ENCODE results near the gene TAF4.

TAF4 gene

GRCh38 chr20:62066339-62066982 is 780 bp upstream of the TAF4 start:
- peak; percentile 44 for DNase-seq (ENCODE audit: low read depth, low spot score)
- H3K4me3 ChIP-seq (ENCODE audit: low read depth, low read length) = peak overlapping the region; percentile 58
- TF ChIP-seq, protein P1, sequence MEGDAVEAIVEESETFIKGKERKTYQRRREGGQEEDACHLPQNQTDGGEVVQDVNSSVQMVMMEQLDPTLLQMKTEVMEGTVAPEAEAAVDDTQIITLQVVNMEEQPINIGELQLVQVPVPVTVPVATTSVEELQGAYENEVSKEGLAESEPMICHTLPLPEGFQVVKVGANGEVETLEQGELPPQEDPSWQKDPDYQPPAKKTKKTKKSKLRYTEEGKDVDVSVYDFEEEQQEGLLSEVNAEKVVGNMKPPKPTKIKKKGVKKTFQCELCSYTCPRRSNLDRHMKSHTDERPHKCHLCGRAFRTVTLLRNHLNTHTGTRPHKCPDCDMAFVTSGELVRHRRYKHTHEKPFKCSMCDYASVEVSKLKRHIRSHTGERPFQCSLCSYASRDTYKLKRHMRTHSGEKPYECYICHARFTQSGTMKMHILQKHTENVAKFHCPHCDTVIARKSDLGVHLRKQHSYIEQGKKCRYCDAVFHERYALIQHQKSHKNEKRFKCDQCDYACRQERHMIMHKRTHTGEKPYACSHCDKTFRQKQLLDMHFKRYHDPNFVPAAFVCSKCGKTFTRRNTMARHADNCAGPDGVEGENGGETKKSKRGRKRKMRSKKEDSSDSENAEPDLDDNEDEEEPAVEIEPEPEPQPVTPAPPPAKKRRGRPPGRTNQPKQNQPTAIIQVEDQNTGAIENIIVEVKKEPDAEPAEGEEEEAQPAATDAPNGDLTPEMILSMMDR (IDR thresholded peaks at IDR 0.05; ENCODE audit: low read depth, low read length) = no peak
- in situ Hi-C loops (cut with HindIII; ENCODE audit: low sequenced_read_pairs) = no loop called here

- H3K4me3 ChIP-seq (ENCODE audit: low read depth, low read length) = peak overlapping the region; percentile 46
- DNase-seq (ENCODE audit: low read depth, low spot score) = no peak
- TF ChIP-seq, protein P1 (IDR thresholded peaks at IDR 0.05; ENCODE audit: low read depth, low read length) = no peak
- in situ Hi-C loops (cut with HindIII; ENCODE audit: low sequenced_read_pairs) = no loop called here
Observed at GRCh38 chr20:62064770-62065673, 659 bp downstream of the TAF4 start.

DNA sequence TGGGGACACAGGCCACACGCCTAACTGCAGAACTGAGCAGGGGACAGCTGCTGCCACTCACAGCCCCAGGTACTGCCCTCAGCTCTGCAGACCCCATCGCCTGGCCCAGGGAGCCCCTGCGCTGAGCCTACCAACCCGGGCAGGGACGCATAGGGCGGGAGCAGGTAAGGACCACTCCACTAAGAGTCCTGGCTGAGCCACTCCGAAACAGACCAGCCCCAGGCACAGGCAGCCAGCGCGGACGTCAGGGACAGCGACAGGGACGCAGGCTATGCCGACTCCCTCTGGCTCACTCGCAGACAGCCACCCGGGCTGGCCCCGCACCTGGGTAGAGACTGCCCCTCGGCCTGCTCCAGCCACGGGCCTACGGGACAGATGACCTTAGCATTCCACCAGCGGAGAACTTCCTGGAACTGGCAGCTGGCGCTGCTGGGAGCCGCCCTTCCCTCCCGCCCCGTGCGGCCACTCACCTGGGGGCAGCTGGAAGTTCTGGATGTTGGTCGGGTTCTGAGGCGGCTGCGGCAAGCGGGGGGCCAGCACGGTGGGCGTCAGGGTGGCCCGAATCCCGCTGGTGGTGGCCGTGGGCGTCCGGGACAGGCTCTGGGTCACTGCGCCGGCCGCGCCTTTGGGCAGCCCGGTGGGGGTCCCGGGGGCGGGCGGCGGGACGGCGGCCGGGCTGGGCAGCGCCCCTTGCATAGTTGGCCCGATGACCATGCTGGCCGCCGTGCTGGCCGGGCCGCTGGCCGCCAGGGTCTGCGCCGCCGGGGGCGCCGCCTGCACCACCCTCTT is 1.5 kb downstream of the TAF4 start:
- peak overlapping the region; percentile 28 for H3K4me3 ChIP-seq (ENCODE audit: low read depth, low read length)
- DNase-seq (ENCODE audit: low read depth, low spot score) = no peak

GRCh38 chr20:62063315-62063980 is 2.2 kb downstream of the TAF4 start:
- in situ Hi-C loops (cut with HindIII; ENCODE audit: low sequenced_read_pairs) = no loop called here
- DNase-seq (ENCODE audit: low read depth, low spot score) = peak; percentile 25
- peak overlapping the region; percentile 28 for H3K4me3 ChIP-seq (ENCODE audit: low read depth, low read length)
- TF ChIP-seq, protein P1 (IDR thresholded peaks at IDR 0.05; ENCODE audit: low read depth, low read length) = peak; percentile 0

More for the DNA sequence above, 1.5 kb downstream of the TAF4 start:
- TF ChIP-seq, protein P1 (IDR thresholded peaks at IDR 0.05; ENCODE audit: low read depth, low read length) = no peak
- in situ Hi-C loops (cut with HindIII; ENCODE audit: low sequenced_read_pairs) = no loop called here

DNA sequence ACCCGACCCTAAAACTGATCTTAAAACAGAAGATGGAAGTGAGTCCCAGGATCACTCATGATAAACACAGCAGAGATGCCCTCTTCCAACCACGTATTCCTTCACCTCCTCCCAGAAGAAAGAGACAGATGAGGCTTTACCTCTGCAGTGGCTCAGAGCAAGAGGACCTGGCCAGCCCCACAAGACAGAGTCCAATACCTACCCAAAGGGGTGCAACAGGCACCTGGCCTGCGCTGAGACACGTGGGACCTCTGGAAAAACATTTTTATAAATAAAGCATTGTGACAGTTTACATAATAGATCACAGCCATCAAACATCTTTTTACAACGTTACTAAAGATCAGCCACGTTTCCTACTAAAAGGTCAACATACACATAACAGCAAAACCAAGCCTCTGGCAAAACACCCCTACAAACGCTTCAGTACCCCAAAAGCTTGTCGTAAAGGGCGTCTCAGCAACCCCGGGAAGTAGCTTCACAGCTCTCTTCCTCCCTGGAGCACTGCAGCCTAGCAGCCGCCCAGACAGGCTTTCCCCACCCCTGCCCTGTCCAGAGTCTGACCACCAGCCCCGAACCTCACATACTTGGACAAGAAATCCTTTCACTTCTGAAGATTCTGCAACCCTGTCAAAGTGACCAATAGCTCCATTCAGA is 2.9 kb downstream of the TAF4 start:
- TF ChIP-seq, protein P1 (IDR thresholded peaks at IDR 0.05; ENCODE audit: low read depth, low read length) = no peak
- no peak for DNase-seq (ENCODE audit: low read depth, low spot score)
- H3K4me3 ChIP-seq (ENCODE audit: low read depth, low read length) = no peak overlapping the region
- in situ Hi-C loops (cut with HindIII; ENCODE audit: low sequenced_read_pairs) = no loop called here

All from astrocyte of the spinal cord (primary cell).